Measurements from ENCODE around the gene KANSL1. TPM values are rescaled to one million over a fixed set of nuclear protein-coding genes. Genes with fewer than 3 reads are reported as not detected.

Gene KANSL1
- total and polyA plus RNA-seq, 9 of the 15 experiments (the other 6 are each of a cell fraction or from before 2014, with no cell fraction given), result 3.6 to 55.4 (median 31.8) TPM

DNA sequence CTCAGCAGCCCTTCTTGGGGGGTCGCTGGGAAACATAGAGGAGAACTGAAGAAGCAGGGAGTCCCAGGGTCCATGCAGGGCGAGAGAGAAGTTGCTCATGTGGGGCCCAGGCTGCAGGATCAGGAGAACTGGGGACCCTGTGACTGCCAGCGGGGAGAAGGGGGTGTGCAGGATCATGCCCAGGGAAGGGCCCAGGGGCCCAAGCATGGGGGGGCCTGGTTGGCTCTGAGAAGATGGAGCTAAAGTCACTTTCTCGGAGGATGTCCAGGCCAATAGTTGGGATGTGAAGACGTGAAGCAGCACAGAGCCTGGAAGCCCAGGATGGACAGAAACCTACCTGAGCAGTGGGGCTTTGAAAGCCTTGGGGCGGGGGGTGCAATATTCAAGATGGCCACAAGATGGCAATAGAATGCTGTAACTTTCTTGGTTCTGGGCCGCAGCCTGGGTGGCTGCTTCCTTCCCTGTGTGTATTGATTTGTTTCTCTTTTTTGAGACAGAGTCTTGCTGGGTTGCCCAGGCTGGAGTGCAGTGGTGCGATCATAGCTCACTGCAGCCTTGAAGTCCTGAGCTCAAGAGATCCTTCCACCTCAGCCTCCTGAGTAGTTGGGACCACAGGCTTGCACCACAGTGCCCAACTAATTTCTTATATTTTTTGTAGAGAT is 190.8 kb downstream of the KANSL1 start (continued):
- TF ChIP-seq, protein P1, sequence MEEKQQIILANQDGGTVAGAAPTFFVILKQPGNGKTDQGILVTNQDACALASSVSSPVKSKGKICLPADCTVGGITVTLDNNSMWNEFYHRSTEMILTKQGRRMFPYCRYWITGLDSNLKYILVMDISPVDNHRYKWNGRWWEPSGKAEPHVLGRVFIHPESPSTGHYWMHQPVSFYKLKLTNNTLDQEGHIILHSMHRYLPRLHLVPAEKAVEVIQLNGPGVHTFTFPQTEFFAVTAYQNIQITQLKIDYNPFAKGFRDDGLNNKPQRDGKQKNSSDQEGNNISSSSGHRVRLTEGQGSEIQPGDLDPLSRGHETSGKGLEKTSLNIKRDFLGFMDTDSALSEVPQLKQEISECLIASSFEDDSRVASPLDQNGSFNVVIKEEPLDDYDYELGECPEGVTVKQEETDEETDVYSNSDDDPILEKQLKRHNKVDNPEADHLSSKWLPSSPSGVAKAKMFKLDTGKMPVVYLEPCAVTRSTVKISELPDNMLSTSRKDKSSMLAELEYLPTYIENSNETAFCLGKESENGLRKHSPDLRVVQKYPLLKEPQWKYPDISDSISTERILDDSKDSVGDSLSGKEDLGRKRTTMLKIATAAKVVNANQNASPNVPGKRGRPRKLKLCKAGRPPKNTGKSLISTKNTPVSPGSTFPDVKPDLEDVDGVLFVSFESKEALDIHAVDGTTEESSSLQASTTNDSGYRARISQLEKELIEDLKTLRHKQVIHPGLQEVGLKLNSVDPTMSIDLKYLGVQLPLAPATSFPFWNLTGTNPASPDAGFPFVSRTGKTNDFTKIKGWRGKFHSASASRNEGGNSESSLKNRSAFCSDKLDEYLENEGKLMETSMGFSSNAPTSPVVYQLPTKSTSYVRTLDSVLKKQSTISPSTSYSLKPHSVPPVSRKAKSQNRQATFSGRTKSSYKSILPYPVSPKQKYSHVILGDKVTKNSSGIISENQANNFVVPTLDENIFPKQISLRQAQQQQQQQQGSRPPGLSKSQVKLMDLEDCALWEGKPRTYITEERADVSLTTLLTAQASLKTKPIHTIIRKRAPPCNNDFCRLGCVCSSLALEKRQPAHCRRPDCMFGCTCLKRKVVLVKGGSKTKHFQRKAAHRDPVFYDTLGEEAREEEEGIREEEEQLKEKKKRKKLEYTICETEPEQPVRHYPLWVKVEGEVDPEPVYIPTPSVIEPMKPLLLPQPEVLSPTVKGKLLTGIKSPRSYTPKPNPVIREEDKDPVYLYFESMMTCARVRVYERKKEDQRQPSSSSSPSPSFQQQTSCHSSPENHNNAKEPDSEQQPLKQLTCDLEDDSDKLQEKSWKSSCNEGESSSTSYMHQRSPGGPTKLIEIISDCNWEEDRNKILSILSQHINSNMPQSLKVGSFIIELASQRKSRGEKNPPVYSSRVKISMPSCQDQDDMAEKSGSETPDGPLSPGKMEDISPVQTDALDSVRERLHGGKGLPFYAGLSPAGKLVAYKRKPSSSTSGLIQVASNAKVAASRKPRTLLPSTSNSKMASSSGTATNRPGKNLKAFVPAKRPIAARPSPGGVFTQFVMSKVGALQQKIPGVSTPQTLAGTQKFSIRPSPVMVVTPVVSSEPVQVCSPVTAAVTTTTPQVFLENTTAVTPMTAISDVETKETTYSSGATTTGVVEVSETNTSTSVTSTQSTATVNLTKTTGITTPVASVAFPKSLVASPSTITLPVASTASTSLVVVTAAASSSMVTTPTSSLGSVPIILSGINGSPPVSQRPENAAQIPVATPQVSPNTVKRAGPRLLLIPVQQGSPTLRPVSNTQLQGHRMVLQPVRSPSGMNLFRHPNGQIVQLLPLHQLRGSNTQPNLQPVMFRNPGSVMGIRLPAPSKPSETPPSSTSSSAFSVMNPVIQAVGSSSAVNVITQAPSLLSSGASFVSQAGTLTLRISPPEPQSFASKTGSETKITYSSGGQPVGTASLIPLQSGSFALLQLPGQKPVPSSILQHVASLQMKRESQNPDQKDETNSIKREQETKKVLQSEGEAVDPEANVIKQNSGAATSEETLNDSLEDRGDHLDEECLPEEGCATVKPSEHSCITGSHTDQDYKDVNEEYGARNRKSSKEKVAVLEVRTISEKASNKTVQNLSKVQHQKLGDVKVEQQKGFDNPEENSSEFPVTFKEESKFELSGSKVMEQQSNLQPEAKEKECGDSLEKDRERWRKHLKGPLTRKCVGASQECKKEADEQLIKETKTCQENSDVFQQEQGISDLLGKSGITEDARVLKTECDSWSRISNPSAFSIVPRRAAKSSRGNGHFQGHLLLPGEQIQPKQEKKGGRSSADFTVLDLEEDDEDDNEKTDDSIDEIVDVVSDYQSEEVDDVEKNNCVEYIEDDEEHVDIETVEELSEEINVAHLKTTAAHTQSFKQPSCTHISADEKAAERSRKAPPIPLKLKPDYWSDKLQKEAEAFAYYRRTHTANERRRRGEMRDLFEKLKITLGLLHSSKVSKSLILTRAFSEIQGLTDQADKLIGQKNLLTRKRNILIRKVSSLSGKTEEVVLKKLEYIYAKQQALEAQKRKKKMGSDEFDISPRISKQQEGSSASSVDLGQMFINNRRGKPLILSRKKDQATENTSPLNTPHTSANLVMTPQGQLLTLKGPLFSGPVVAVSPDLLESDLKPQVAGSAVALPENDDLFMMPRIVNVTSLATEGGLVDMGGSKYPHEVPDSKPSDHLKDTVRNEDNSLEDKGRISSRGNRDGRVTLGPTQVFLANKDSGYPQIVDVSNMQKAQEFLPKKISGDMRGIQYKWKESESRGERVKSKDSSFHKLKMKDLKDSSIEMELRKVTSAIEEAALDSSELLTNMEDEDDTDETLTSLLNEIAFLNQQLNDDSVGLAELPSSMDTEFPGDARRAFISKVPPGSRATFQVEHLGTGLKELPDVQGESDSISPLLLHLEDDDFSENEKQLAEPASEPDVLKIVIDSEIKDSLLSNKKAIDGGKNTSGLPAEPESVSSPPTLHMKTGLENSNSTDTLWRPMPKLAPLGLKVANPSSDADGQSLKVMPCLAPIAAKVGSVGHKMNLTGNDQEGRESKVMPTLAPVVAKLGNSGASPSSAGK (IDR thresholded peaks at IDR 0.05), result no peak
- no peak for TF ChIP-seq ZNF717 (CRISPR knock-in tag; IDR thresholded peaks at IDR 0.05)
- TF ChIP-seq, protein P2, sequence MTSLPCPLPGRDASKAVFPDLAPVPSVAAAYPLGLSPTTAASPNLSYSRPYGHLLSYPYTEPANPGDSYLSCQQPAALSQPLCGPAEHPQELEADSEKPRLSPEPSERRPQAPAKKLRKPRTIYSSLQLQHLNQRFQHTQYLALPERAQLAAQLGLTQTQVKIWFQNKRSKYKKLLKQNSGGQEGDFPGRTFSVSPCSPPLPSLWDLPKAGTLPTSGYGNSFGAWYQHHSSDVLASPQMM (CRISPR knock-in tag; IDR thresholded peaks at IDR 0.05), result no peak
- no peak for TF ChIP-seq TRIM28 (IDR thresholded peaks at IDR 0.05)
- TF ChIP-seq, protein P3, sequence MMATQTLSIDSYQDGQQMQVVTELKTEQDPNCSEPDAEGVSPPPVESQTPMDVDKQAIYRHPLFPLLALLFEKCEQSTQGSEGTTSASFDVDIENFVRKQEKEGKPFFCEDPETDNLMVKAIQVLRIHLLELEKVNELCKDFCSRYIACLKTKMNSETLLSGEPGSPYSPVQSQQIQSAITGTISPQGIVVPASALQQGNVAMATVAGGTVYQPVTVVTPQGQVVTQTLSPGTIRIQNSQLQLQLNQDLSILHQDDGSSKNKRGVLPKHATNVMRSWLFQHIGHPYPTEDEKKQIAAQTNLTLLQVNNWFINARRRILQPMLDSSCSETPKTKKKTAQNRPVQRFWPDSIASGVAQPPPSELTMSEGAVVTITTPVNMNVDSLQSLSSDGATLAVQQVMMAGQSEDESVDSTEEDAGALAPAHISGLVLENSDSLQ (IDR thresholded peaks at IDR 0.05), result no peak
- TF ChIP-seq CBX8 (IDR thresholded peaks at IDR 0.05; ENCODE audit: borderline replicate concordance, extremely low read depth, low read depth, low read length, poor library complexity, severe bottlenecking), result no peak
- no peak for TF ChIP-seq RAD51 (IDR thresholded peaks at IDR 0.05; ENCODE audit: borderline replicate concordance, low read depth)
- TF ChIP-seq KDM5B (IDR thresholded peaks at IDR 0.05; ENCODE audit: insufficient replicate concordance, low read depth, low read length), result no peak
- peak; percentile 29 for TF ChIP-seq ZFP36 (IDR thresholded peaks at IDR 0.05; ENCODE audit: low read depth, low read length, partially characterized antibody)
- no peak for TF ChIP-seq SMARCB1 (IDR thresholded peaks at IDR 0.05; ENCODE audit: insufficient read length, low read depth)
- peak; percentile 79 to 91 for TF ChIP-seq RAD21 (CRISPR knock-in tag; conservative IDR thresholded peaks at IDR 0.05 in 1 of 2, IDR thresholded peaks at IDR 0.05 in 1 of 2)
- TF ChIP-seq, protein P4, sequence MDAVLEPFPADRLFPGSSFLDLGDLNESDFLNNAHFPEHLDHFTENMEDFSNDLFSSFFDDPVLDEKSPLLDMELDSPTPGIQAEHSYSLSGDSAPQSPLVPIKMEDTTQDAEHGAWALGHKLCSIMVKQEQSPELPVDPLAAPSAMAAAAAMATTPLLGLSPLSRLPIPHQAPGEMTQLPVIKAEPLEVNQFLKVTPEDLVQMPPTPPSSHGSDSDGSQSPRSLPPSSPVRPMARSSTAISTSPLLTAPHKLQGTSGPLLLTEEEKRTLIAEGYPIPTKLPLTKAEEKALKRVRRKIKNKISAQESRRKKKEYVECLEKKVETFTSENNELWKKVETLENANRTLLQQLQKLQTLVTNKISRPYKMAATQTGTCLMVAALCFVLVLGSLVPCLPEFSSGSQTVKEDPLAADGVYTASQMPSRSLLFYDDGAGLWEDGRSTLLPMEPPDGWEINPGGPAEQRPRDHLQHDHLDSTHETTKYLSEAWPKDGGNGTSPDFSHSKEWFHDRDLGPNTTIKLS (IDR thresholded peaks at IDR 0.05; ENCODE audit: borderline replicate concordance, low read depth), result no peak

All from K562 (cell line).